NCI-H187 (cell line): ENCODE measurements around the gene PTPRM.
"Not testable (repeated sequence)": the region's sequence is repeated elsewhere in the genome, so short reads cannot be mapped to it uniquely, and the experiment has no call there.

ENCODE experiments used
- DNase-seq, 2 experiments: peaks; one replicate each; lab custom pipeline; 2025; lab: John Stamatoyannopoulos, UW

The PTPRM gene

GRCh38 chr18:7727361-7728076 is 160.4 kb downstream of the PTPRM start:
- DNase-seq, result no peak

GRCh38 chr18:7728297-7728696 is 161.2 kb downstream of the PTPRM start:
- no peak for DNase-seq

- no peak for DNase-seq
Measured at GRCh38 chr18:7729868-7730267, 162.8 kb downstream of the PTPRM start.

- DNase-seq, result no peak
Measured at GRCh38 chr18:7730682-7731081, 163.6 kb downstream of the PTPRM start.

GRCh38 chr18:7733642-7734041 is 166.5 kb downstream of the PTPRM start:
- DNase-seq, result no peak

- DNase-seq, result no peak
Measured at GRCh38 chr18:7735196-7735595, 168.1 kb downstream of the PTPRM start.

GRCh38 chr18:7735626-7736175 is 168.6 kb downstream of the PTPRM start:
- DNase-seq, result no peak

GRCh38 chr18:7736526-7736925 is 169.4 kb downstream of the PTPRM start:
- not testable (repeated sequence) for DNase-seq

- DNase-seq, result no peak
Measured at GRCh38 chr18:7737550-7737949, 170.4 kb downstream of the PTPRM start.

- DNase-seq, result no peak
Measured at GRCh38 chr18:7740821-7741220, 173.7 kb downstream of the PTPRM start.

GRCh38 chr18:7741640-7742039 is 174.5 kb downstream of the PTPRM start:
- no peak for DNase-seq

- DNase-seq, result no peak
Measured at GRCh38 chr18:7742224-7742623, 175.1 kb downstream of the PTPRM start.

GRCh38 chr18:7743256-7743655 is 176.1 kb downstream of the PTPRM start:
- no peak for DNase-seq

GRCh38 chr18:7746106-7746505 is 179.0 kb downstream of the PTPRM start:
- no peak for DNase-seq

GRCh38 chr18:7748251-7749007 is 181.3 kb downstream of the PTPRM start:
- DNase-seq, result no peak

- DNase-seq, result no peak
Measured at GRCh38 chr18:7749008-7749405, 181.9 kb downstream of the PTPRM start.

- DNase-seq, result no peak
Measured at GRCh38 chr18:7749510-7749981, 182.4 kb downstream of the PTPRM start.

- no peak for DNase-seq
Measured at GRCh38 chr18:7750095-7750663, 183.1 kb downstream of the PTPRM start.

GRCh38 chr18:7750966-7751365 is 183.8 kb downstream of the PTPRM start:
- DNase-seq, result no peak

GRCh38 chr18:7754258-7754657 is 187.1 kb downstream of the PTPRM start:
- no peak for DNase-seq

- no peak for DNase-seq
Measured at GRCh38 chr18:7754725-7755181, 187.6 kb downstream of the PTPRM start.

- DNase-seq, result no peak
Measured at GRCh38 chr18:7755753-7756475, 188.8 kb downstream of the PTPRM start.
